OCI-LY7 (cell line): ENCODE measurements around the gene WDFY4. TPM values are rescaled to one million over a fixed set of nuclear protein-coding genes. Genes with fewer than 3 reads are reported as not detected.

ENCODE experiments used
- BruUV-seq: library from RNA; stranded (reverse); fragments of 400-500 nt; replicated peaks from 2 replicates; lab custom pipeline; 2021; lab: Mats Ljungman, UMichigan
- CTCF ChIA-PET: fragments of 300-600 bp; sonication (Branson Sonifier 250); formaldehyde crosslinking; loops from one replicate; lab custom pipeline; 2022; ENCODE audit warnings: antibody characterized with exemption; ENCODE audit not compliant: unreplicated experiment; lab: Charles Lee
- POLR2A ChIA-PET: fragments of 300-600 bp; sonication (Branson Sonifier 250); formaldehyde crosslinking; loops from one replicate; lab custom pipeline; 2022; ENCODE audit warnings: antibody characterized with exemption; lab: Charles Lee
- DNase-seq: peaks from one replicate; pipeline ENCODE4 v3.0.0-alpha.2; 2015; ENCODE audit warnings: low spot score
- H2AFZ ChIP-seq: fragments of 200-600 bp; sonication (generic), shearing (Covaris generic); 2 replicates; pipeline ENCODE4 v1.6.1; 2014; ENCODE audit warnings: mild to moderate bottlenecking, antibody characterized with exemption, low read length, moderate library complexity
- H3K27ac ChIP-seq: fragments of 200-600 bp; sonication (generic); 2 replicates; pipeline ENCODE4 v1.5.1; 2014; ENCODE audit warnings: mixed run types, low read depth, mild to moderate bottlenecking, moderate library complexity, low read length, inconsistent platforms; ENCODE audit not compliant: poor library complexity, severe bottlenecking
- H3K36me3 ChIP-seq: fragments of 200-600 bp; sonication (generic); 2 replicates; pipeline ENCODE4 v1.6.1; 2014; ENCODE audit warnings: mild to moderate bottlenecking, antibody characterized with exemption, low read length, moderate library complexity, mixed read lengths; ENCODE audit not compliant: insufficient read depth
- H3K4me1 ChIP-seq: fragments of 200-600 bp; sonication (generic); 2 replicates; pipeline ENCODE4 v1.5.1; 2014; ENCODE audit warnings: mild to moderate bottlenecking, low read length; ENCODE audit not compliant: insufficient read depth, poor library complexity, severe bottlenecking
- H3K4me2 ChIP-seq: fragments of 200-600 bp; sonication (generic); 2 replicates; pipeline ENCODE4 v1.6.1; 2014; ENCODE audit warnings: mild to moderate bottlenecking, low read length
- H3K4me3 ChIP-seq: fragments of 200-600 bp; sonication (generic); 2 replicates; pipeline ENCODE4 v1.5.1; 2014; ENCODE audit warnings: mild to moderate bottlenecking, low read depth, low read length; ENCODE audit not compliant: poor library complexity, severe bottlenecking
- H3K79me2 ChIP-seq: fragments of 200-600 bp; sonication (generic); 2 replicates; pipeline ENCODE4 v1.6.1; 2016; ENCODE audit warnings: low read depth, mild to moderate bottlenecking, low read length, moderate library complexity, mixed read lengths; ENCODE audit not compliant: insufficient read depth
- H3K9me2 ChIP-seq: fragments of 200-600 bp; sonication (generic); 2 replicates; pipeline ENCODE4 v1.6.1; 2016; ENCODE audit warnings: mild to moderate bottlenecking, low read length, mixed read lengths; ENCODE audit not compliant: insufficient read depth
- H3K9me3 ChIP-seq: fragments of 200-600 bp; sonication (generic); 2 replicates; pipeline ENCODE4 v1.6.1; 2014; ENCODE audit warnings: mild to moderate bottlenecking, mixed run types, low read length, mixed read lengths
- H4K20me1 ChIP-seq: fragments of 200-600 bp; sonication (generic); 2 replicates; pipeline ENCODE4 v1.6.1; 2014; ENCODE audit warnings: mild to moderate bottlenecking, antibody characterized with exemption, low read length, moderate library complexity, mixed read lengths; ENCODE audit not compliant: insufficient read depth
- EZH2phosphoT487 ChIP-seq: fragments of 200-600 bp; sonication (generic); IDR thresholded peaks from 2 replicates; pipeline ENCODE4 v1.6.1; 2018; ENCODE audit warnings: low read depth, borderline replicate concordance, mild to moderate bottlenecking, mixed run types, antibody characterized with exemption, low read length, moderate library complexity, mixed read lengths
- intact Hi-C: fragments of 100-400 bp; cut with micrococcal nuclease; formaldehyde crosslinking; loops from one replicate; pipeline ENCODE4 v1.10.0; 2022; ENCODE audit not compliant: unreplicated experiment
- total RNA-seq, 2 experiments: library from RNA; depleted of rRNA in 1 of 2; stranded (reverse); fragments of >200 nt in 1 of 2; shearing (Covaris generic) in 1 of 2; gene quantifications; 2 replicates each; pipeline ENCODE4 v1.2.3, GENCODE V29; 2014 to 2022
- TF ChIP-seq, protein P1 (sequence below): fragments of 200-600 bp; sonication (generic); conservative IDR thresholded peaks from 2 replicates; pipeline ENCODE4 v1.5.1; 2014; ENCODE audit warnings: mild to moderate bottlenecking, antibody characterized with exemption, low read length, moderate library complexity, mixed read lengths

The WDFY4 gene
- total RNA-seq, 2 experiments from 2014 or later: 51.5 to 85.6 TPM

DNA sequence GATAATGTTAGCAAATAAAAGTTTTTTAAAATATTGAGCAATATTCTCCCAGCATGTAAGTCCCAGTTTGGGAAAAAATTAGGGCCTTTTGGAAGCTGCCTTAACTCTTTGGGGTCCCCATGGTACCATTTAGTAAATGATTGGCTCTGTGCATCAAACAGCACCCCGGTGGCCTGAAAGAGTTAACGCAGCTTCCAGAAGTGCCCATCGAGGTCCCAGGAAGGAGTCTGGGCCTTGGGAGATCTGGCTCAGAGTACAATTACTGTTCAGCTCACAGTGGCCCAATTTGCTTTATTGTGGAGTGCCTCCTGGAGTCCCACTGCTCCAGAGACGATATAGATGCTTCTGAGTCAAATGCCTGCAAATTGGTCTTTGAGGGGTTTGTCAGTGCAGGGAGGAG, 31.7 kb downstream of the WDFY4 start:
- no peak for DNase-seq
- Histone ChIP-seq H2AFZ (no peak overlapping the region), H3K36me3 (peaks cover 86% of the 10 kb centered on the region), H4K20me1 (no peaks in the 10 kb centered on the region), H3K9me2 (no peaks in the 10 kb centered on the region), H3K9me3 (0 out of 2 replicates have a peak, but pooled peaks cover 6% of the 10 kb centered on the region), H3K4me2 (no peak overlapping the region), H3K27ac (no peak overlapping the region), H3K4me1 (peaks cover 7% of the 10 kb centered on the region), H3K79me2 (peaks cover 53% of the 10 kb centered on the region; the same call in 1 of the 2 replicates), H3K4me3 (no peak overlapping the region)
- CTCF ChIA-PET: interaction anchor here (0.5 to 1.1 kb wide), 2 partner anchors 20 to 29 kb away, joined by 3 read pairs; no protein-coding TSS in a partner anchor
- intact Hi-C loops: no loop called here
- BruUV-seq: no TSS peak
- TF ChIP-seq, protein P1, sequence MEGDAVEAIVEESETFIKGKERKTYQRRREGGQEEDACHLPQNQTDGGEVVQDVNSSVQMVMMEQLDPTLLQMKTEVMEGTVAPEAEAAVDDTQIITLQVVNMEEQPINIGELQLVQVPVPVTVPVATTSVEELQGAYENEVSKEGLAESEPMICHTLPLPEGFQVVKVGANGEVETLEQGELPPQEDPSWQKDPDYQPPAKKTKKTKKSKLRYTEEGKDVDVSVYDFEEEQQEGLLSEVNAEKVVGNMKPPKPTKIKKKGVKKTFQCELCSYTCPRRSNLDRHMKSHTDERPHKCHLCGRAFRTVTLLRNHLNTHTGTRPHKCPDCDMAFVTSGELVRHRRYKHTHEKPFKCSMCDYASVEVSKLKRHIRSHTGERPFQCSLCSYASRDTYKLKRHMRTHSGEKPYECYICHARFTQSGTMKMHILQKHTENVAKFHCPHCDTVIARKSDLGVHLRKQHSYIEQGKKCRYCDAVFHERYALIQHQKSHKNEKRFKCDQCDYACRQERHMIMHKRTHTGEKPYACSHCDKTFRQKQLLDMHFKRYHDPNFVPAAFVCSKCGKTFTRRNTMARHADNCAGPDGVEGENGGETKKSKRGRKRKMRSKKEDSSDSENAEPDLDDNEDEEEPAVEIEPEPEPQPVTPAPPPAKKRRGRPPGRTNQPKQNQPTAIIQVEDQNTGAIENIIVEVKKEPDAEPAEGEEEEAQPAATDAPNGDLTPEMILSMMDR: no peak
- no peak for TF ChIP-seq EZH2phosphoT487
- POLR2A ChIA-PET: interaction anchor here (1.0 to 1.5 kb wide), 2 partner anchors 14 to 17 kb away, joined by 3 to 5 read pairs; no protein-coding TSS in a partner anchor

DNA sequence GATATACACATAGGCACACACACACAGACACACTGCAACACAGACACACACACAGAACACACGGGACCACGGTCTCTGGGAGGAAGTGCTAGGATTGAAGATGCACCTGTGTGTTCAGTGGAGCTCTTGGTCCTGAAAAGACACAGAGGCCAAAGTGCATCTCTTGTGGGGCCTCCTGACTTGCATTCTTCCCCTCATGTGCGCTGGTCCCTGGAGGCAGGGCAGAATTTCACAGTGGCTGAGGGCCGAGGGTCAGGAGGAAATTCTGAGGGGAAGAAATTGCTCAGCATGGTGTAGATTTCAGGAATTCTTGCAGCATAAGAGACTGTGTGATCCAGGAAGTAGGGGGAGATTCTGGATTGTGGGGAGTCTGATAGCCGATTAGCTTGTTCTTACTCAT, 35.9 kb downstream of the WDFY4 start:
- TF ChIP-seq, protein P1: no peak
- no peak for TF ChIP-seq EZH2phosphoT487
- H2AFZ ChIP-seq: no peak overlapping the region
- peaks cover 20% of the 10 kb centered on the region; the same call in 1 of the 2 replicates for H3K79me2 ChIP-seq
- no TSS peak for BruUV-seq
- no peak overlapping the region for H3K4me3 ChIP-seq
- DNase-seq: no peak
- ChIA-PET POLR2A (interaction anchor here (1.0 kb wide), 1 partner anchor 44 kb away, joined by 3 read pairs; no protein-coding TSS in a partner anchor), CTCF (no interaction called here)
- intact Hi-C loops: no loop called here
- no peaks in the 10 kb centered on the region for H3K9me3 ChIP-seq
- peaks cover 7% of the 10 kb centered on the region for H3K4me1 ChIP-seq
- no peak overlapping the region for H3K27ac ChIP-seq
- no peaks in the 10 kb centered on the region for H3K9me2 ChIP-seq
- peaks cover 86% of the 10 kb centered on the region for H3K36me3 ChIP-seq
- no peak overlapping the region for H3K4me2 ChIP-seq
- H4K20me1 ChIP-seq: no peaks in the 10 kb centered on the region
